Left cardiac atrium (tissue), 4 donors: ENCODE results near the gene PRKCE. TPM values are rescaled to one million over a fixed set of nuclear protein-coding genes. Genes with fewer than 3 reads are reported as not detected.

Experiments used
- ATAC-seq, 2 donors: fragments of 200-7000 bp; cut with Tn5 transposase; one replicate each; pipeline ENCODE4 v1.9.1; 2020; ENCODE audit warnings: mild to moderate bottlenecking in 2 of 2, moderate library complexity in 2 of 2
- DNase-seq: peaks from one replicate; pipeline ENCODE4 v3.0.0-alpha.2; 2020
- intact Hi-C, 2 donors: fragments of 100-400 bp; cut with DNase I; formaldehyde crosslinking; loops; one replicate each; pipeline versions ENCODE4 v1.14.1 to v1.15.1; 2022 to 2023
- total RNA-seq, 2 donors: library from RNA; stranded (reverse); fragmentation: NEBNext Ultra II Directional; extraction: Animal tissue kit (Norgen Biotek cat#: 25700); gene quantifications; one replicate each; pipeline ENCODE4 v1.2.1, GENCODE V29; 2021
- donor health status: DM: no; HTN: yes; CAD: no.
- donor health status: DM: no; HTN: yes; CAD: no; lungs with severe emphysema.
- donor health status: DM: yes; HTN: yes; CAD: no.
- donor health status: Dilated cardiomyopathy.

PRKCE gene
- total RNA-seq, 2 donors from 2014 or later, result 17.9 to 24.8 TPM

DNA sequence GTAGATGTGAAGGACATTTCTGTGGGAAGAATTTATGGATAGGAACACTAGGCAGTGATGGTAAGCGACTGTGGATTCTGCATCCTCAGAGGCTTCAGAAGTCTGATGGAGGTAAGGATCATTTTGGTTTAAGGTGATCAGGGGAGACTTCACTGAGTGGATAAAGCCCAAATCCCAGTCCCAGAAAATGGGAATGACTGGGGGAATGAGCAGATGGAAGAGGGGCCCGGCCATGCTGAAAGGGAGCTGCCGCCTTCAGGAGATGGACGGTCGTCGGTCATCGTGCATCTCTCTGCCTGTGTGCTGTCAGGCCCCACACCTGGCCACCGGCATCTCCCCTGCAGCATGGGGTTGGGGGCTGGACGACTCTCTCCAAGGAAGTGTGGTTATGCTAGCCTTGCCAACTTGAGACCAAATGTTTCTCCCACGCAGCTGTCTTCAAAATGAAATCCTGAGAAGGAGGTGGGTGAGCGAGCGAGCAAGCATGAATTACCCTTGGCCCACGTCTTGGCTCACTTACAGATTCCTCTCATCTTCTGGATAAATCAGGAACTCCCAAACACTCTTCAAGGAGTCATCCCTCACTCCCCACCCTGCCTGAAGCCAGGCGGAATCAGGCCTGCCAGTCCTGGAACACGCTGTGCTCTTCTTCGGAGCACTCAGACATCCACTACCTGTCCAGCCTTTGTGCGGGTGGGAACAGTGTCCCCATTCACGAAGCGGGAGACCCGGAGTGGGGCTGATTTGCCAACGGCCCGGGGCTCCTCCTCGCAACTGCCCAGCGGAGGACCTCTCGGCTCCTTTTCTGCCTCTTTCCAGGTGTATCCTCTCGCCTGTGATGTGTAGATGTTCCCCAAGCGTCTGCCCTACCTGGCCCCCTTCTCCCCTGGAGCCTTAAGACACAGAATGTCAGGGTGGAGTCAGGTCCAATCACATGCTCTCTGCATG is 85.6 kb downstream of the PRKCE start:
- no peak for DNase-seq

DNA sequence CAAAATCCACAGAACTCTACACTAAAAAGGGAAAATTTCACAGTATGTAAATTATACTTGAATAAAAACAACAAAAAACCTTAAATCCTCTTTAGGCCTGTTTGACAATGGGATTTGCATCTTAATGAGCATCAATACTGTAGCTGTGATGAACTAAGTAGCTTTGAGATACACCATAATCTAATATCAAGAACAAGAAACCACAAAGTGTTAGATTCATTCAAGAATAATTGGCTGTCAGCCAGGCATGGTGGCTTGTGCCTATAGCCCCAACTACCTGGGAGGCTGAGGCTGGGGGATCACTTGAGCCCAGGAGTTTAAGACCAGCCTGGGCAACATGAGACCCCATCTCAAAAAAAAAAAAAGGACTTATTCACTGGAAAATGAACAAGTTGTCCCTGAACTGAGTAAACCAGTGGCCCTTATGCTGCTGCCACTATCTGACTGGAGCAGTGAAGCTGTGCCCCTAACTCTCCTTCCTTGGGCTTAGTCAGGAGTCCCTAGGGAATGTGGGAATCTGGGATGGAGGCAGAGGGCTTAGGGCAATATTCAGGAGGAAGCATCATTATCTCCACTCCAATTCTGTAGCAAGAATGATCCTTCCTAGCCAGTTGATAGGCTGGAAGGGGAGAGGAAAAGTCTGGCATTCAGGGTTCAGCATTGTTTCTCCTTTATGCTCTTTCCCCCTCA is 88.5 kb downstream of the PRKCE start:
- DNase-seq (no peak), ATAC-seq (no peak)
- intact Hi-C loops, result no loop called here

More for the DNA sequence above, 85.6 kb downstream of the PRKCE start:
- peak in 1 of 2 donors; percentile 83 for ATAC-seq
- intact Hi-C loops, result no loop called here

DNA sequence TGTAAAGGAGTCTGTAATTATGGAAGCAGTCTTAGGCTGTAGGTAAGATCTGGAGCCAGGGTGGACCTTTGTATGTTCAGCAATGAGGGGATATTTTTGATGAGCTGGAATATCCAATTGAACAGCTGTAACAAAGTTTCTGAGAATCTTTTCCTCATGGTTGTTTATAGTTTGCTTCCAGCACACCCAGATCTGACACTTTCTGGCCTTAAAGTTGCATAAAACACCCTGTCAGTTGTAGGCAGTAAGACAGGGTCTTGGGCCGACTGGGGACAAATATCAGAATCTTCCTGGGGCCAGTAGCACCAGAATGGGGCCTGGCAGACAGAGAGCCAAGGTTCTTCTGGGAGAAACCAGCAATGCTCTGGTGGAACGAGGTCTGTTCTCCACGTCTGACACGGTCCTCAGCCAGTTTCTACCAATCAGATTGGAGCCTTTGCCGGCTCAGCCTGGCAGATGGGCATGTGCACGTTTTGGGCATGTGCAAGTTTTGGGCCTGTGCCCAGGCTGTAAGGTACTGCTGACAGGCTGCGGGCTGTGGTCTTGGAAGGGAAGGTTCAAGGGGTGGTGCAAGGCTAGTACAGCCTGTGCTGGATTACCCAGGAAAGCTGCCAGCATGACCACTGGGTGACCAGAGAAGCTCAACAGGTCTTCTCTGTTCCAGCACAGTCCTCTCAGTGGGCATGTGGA is 89.8 kb downstream of the PRKCE start:
- ATAC-seq, result peak; percentile 21 to 79
- intact Hi-C loops, result no loop called here

DNA sequence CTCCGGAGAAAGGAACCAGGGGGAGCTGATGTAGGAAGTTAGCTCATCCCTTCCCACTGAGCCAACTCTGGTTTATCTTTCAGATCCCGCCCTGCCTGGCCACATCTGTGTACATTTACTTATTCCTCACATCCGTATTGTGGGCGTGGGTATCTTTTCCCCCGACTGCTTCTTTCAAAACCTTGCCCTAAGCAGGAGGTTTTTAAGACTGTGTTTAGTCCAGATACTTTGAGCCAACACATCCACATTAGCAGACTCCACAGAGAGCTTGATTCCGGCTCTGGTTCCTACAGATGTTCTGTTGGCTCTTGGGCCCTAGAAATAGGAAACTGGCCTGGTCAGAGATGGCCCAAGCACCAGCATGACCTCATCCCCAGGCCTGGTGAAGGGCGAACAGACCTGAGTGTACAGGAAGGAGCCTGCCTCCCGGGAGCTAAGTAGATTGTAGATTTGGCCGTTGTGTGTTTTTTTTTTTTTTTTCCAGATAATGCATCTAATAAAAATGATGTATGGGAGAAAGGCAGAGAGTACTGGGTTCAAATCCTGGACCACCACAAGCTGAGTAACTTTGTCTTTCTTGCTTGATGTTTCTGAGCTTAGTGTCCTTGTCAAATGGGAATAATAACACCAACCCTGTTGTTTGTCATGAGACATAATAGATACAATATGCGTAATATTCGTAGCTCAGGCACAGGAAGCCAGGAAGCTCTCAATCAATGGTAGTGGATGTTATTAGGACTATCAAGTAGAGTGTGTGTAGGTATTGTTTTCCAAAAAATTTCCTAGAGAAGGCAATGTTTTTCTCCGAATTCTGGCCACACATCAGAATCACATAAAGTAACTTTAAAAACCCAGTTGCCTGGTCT is 92.3 kb downstream of the PRKCE start:
- DNase-seq (peak; percentile 76), ATAC-seq (peak; percentile 67 to 93)
- intact Hi-C loops, result no loop called here

More for the DNA sequence above, 89.8 kb downstream of the PRKCE start:
- DNase-seq, result peak; percentile 42

DNA sequence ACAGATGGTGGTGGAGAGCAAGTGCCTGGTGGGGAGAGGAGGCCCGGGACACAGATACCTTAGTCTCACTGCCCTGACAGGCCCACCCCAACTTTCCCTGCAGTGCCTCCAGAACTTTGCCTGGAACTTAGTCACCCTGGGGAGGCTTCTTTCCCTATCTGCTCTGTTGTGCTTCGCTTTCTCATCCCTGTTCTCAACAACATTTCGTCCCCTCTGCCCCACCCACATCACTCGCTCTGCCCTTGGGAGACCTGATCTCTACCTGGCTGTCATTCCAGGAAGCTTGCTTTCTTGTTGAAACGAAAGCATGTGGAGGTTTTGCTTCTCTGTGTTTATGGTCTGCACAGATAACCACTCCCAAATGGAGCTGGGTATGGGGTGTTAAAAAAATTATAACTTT is 93.8 kb downstream of the PRKCE start:
- ATAC-seq, result no peak

DNA sequence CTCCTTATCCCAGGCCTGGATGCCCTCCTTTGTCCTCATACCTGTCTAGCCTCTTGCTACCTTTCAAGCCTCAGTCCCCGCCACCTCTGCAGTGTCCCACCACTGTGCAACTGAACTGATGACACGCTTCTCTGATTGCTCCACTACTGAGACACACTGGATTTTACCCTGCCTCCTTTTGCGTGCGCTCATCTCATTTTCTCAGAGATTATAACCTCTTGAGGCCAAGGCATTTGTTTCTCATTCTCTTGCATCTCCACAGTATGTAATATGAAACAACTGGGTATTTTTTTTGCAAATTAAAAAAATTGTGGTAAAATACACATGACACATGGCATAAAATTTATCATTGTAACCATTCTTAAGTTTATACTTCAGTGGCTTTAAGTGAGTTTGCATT is 95.4 kb downstream of the PRKCE start:
- intact Hi-C loops, result no loop called here

More for the DNA sequence above, 93.8 kb downstream of the PRKCE start:
- intact Hi-C loops, result no loop called here
- no peak for DNase-seq

DNA sequence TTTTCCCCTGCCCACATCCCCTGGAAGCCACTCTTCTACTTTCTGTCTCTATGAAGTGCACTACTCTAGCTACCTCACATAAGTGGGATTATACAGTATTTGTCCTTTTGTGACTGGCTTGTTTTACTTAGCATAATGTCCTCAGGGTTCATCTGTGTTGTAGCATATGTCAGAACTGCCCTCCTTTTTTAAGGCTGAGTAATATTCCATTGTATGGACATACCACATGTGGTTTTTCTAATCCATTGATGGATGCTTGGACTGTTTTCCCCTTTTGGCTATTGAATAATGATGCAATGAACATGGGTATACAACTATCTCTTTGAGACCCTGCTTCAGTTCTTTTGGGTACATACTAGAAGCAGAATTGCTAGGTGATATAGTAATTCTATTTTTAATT is 95.9 kb downstream of the PRKCE start:
- DNase-seq (no peak), ATAC-seq (no peak)
- intact Hi-C loops, result no loop called here

More for the DNA sequence above, 95.4 kb downstream of the PRKCE start:
- ATAC-seq (no peak), DNase-seq (no peak)

DNA sequence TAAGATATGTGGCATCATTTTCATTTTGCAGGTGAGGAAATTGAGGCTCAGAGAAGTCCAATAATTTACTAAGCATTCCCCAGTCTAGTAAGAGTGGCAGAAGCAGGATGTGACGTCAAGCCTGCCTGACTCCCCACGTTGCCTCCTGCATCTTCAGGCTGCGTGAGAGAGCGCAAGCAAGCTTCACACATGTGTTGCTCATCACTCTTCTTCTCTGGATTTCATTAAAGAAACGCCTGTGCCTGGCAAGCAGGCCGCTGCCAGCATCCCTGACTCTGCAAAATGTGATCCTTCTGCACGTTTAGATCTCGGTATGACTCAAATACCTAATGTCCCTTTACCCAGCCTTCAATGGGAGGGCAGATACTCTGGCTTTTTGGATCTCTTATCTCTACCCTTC is 96.8 kb downstream of the PRKCE start:
- ATAC-seq, result no peak
- no peak for DNase-seq
- intact Hi-C loops, result no loop called here

DNA sequence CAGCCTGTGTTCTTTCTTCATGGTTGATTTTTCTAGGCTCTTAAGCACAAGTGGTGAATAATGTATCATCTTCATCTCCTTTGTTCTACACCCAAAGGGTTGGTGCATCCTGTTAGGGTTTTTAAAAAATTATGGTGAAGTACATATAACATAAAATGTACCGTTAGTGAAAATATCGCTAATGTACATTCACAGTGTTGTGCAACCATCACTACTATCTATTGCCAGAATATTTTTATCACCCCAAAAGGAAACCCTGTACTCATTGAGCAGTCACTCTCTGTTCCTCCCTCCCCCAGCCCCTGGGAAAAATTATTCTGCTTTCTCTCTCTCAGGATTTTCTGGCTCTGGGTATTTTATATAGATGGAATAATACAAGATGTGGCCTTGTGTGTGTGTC is 98.5 kb downstream of the PRKCE start:
- no peak for DNase-seq
- no peak for ATAC-seq
- intact Hi-C loops, result no loop called here

DNA sequence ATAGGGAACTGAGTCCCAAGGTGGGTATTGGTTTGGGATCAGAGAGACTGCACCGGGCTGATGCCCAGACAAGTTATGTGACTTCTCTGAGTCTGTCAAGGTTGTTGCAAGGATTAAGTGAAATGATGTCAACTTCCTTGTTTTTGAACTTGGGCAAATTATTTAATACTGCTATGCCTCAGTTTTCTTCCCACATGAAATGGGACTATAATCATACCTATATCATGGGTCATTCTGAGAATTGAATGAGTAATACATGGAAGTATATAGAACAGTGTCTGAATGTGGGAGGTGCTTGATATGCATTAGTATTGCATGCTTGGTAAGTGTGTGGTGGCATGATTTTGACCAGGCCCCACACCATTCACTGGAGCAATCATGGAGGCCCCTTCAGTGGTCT is 99.0 kb downstream of the PRKCE start:
- intact Hi-C loops, result no loop called here
- no peak for DNase-seq

DNA sequence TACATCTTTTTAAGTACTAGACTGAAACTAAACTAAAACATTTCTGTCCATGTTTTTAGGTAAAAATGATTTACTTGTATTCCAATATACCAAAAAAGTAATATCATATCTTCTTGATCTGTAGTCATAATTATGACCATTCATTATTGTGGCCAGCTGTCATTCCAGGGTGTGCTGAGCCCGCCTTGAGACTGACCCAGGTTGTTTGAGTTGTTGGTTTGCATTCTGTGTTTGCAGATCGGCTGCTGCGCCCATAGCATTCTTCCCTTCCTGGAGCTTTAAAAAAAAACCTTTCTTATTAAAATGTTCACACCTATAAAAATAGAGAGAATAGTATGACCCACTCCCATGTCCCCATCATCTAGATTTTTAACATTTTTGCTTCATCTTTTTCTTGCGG is 101.9 kb downstream of the PRKCE start:
- DNase-seq, result no peak
- no peak for ATAC-seq
- intact Hi-C loops, result no loop called here

More for the DNA sequence above, 99.0 kb downstream of the PRKCE start:
- no peak for ATAC-seq

DNA sequence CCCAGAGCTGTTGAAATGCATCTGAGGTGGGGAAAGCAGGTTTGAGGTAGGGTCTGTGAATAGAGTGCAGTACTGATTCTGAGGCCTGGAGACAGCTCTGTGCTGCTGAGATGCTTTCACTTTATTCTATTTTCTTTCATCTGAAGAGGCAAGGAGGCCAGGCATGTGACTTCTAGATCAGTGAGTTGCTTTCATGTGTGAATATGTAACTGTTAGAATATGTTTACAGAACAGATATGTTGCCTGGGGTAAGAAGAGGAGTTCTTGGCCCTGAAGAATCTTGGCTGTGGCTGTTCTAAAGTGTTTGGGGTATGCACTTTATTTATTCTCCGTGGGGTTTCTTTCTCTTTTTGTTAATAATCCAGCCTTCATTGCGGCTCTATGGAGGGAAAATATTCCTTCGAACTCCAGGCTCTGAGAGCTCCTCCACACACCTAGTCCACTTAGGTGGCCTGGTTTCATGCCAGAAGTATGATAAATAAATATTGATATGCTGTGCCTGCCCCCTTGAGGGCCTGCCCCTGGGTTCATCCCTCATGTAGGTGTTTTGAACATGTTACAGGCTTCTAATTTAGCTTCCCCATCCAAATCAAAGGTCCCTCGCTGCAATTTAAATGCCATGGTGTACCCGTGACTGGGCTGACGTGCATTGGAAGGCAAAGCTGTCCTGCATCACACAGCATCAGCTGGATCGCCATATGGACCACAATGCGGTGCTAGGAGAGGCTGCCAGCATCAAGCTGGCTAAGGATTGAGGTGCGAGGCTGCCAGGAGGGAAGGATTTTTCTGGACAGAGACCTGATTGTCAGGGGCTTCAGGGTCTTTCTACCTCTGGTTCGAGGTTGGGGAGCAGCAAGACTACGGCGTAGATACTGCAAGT is 102.9 kb downstream of the PRKCE start:
- ATAC-seq, result no peak
- no peak for DNase-seq
- intact Hi-C loops, result no loop called here

DNA sequence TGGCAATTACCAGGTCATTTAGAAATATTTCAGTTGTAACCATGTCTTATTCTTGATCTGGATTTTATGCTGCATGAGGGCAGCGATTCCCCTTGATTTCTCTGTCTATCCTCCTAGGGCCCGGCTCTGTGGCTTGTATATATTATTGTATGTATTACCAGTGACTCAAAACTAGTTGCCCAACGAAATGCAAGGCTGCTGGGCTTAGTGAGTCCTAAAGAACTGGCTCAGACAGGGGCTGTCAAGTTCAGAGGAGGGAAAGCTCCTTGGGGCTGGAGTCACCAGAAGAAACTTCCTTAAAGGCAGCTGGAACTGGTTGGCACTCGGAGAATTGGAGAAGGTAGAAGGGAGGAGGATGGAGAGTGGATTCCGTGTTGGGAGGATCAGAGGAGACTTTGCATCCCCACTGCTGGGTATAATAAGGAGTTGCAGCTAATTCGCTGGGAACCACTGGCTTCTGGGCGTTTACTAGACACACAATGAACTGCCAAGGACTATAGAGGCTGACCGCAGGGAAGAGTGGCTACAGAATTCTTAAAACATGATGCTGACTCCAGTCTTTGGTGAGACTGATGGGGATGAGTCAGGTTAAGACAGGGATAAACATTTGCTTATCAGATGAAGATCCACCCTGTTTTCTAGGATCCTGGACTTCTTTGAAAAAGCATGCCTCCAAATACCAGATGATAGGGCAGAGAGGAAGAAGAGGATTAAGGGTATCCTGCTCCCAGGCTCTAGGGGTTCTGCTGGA is 104.3 kb downstream of the PRKCE start:
- intact Hi-C loops, result no loop called here
- ATAC-seq, result peak in 1 of 2 donors; percentile 29

DNA sequence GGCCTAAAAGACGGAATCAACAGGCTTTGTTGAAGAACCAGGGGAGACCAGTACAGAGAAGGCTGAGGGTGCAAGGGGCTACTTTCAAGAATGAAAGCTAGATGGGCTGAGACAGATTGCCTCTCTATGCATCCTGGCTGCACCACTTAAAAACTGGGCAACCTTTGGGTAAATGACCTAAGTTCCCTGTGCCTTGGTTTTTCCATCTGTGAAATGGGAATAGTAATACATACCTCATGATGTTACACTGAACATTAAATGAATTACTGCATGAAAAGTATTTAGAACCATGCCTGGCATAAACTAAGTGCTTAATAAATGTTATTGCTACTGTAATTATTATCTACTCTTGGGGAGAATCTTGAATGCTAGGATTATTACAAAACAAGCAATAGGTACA is 106.5 kb downstream of the PRKCE start:
- ATAC-seq (no peak), DNase-seq (no peak)
- intact Hi-C loops, result no loop called here

More for the DNA sequence above, 104.3 kb downstream of the PRKCE start:
- DNase-seq, result no peak

DNA sequence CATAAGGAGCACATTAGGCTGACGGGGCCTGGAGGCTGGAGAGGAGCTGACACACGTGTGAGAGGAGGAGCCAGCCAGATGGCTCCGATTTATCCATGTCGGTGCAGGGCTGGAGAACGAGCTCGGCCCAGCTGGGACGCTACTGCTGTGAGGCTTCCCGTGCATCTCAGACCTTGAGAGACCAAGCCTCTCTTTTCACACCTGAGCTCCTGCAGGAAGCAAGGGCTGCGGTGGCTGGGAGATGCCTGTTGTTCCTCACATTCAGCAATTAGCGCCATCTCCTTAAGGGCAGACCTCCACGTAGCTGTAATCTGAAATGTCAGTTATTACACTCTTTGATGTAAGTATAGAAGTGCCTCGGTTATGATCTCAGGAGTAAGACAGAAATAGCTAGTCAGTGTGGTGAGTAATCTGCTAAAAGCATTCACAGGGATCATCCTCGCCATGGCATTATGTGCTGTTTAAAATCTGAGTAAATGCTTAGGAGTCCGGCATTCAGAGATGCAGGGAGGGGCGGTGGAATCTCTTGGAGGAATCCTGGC is 107.9 kb downstream of the PRKCE start:
- intact Hi-C loops, result no loop called here
- DNase-seq (no peak), ATAC-seq (peak; percentile 70 to 82)

DNA sequence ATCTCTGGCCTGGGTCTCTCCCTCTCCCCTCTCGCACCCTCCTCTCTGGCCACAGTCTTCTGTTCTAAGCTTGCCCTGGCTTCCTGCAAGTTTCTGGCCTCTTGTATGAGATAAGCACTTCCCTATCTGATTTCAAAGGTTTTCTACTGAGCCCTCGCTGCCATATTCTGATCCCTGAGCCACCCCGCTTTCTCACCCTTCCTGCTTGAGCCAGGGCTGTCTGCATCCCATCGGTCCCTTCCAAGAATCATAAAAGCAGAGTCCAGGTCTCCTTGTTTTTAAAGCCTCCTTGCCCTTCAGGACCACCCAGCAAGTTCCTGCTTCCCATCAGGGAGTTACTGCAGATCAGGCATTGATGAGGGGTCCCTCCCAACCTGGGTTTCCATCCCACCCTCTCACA is 110.2 kb downstream of the PRKCE start:
- no peak for DNase-seq
- no peak for ATAC-seq
- intact Hi-C loops, result no loop called here

DNA sequence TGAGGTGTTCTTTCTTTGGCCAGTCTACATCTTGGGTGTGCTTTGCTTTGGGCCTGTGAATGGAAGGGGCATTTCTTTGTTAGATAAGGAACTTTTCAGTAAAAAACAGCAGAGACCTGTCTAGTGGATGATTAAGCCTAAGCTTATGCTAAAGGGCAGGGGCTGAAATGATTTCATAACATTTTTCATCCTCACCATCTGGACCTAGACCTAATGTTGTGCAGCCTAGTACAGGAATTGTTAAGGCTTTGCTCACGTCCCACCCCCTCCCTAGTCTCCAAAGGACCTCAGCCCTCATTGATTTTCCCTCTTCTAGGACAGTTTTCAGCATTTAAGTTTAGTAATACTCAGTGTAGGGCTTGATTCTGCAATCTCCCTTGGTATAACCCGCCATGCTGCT is 111.8 kb downstream of the PRKCE start:
- no peak for DNase-seq
- intact Hi-C loops, result no loop called here
- ATAC-seq, result no peak
